Mammary epithelial cell (primary cell): ENCODE measurements around the gene L3MBTL4.

ENCODE experiments used
- CTCF ChIP-seq, 2 donors: IDR thresholded peaks in 1 of 2; conservative IDR thresholded peaks in 1 of 2; 2 replicates each; pipeline ENCODE4 v1.5.1; 2011 to 2012; ENCODE audit warnings: inconsistent platforms in 2 of 2, low read length in 2 of 2, mild to moderate bottlenecking in 2 of 2, control low read depth in 1 of 2, low read depth in 1 of 2; ENCODE audit not compliant: insufficient read depth in 1 of 2; ENCODE audit errors: extremely low read depth in 1 of 2
- EZH2 ChIP-seq: IDR thresholded peaks from 2 replicates; pipeline ENCODE4 v1.6.1; 2012; ENCODE audit warnings: low read length, inconsistent platforms, borderline replicate concordance

DNA sequence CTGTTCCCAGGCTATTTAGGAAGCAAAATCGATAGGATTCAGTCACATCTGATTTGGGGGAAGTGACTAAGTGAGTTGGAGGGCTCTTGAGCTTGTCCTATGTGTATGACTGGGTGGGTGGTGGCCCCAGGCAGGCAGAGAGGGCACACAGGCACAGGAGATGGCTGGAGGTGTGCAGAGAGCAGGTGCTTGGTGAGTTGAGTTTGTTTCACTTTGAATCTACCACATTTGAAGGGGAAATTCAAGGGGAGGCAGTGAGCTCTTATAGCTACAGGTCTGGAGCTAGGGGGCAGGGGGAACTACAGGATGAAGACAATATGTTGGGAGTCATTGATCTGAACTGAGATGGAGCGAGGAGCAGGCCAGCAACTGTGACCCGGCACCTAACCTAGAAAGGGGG is 476.9 kb downstream of the L3MBTL4 start:
- TF ChIP-seq CTCF (conservative IDR thresholded peaks at IDR 0.05 in 1 of 2, IDR thresholded peaks at IDR 0.05 in 1 of 2; ENCODE audit: extremely low read depth in 1 of 2, insufficient read depth in 1 of 2, low read depth in 1 of 2, low read length in 2 of 2), result no peak
- TF ChIP-seq EZH2, result no peak
